OCI-LY7 (cell line): Measurements from ENCODE around the gene KAT6B. TPM values are rescaled to one million over a fixed set of nuclear protein-coding genes. Genes with fewer than 3 reads are reported as not detected.
A peak's percentile ranks its signal among the peaks of the same experiment; 100 is the strongest.

Experiments used
- BruUV-seq: library from RNA; stranded (reverse); fragments of 400-500 nt; replicated peaks from 2 replicates; lab custom pipeline; 2021; lab: Mats Ljungman, UMichigan
- CTCF ChIA-PET: fragments of 300-600 bp; sonication (Branson Sonifier 250); formaldehyde crosslinking; loops from one replicate; lab custom pipeline; 2022; ENCODE audit warnings: antibody characterized with exemption; ENCODE audit not compliant: unreplicated experiment; lab: Charles Lee
- POLR2A ChIA-PET: fragments of 300-600 bp; sonication (Branson Sonifier 250); formaldehyde crosslinking; loops from one replicate; lab custom pipeline; 2022; ENCODE audit warnings: antibody characterized with exemption; lab: Charles Lee
- DNase-seq: peaks from one replicate; pipeline ENCODE4 v3.0.0-alpha.2; 2015; ENCODE audit warnings: low spot score
- H2AFZ ChIP-seq: fragments of 200-600 bp; sonication (generic), shearing (Covaris generic); 2 replicates; pipeline ENCODE4 v1.6.1; 2014; ENCODE audit warnings: mild to moderate bottlenecking, antibody characterized with exemption, low read length, moderate library complexity
- H3K27ac ChIP-seq: fragments of 200-600 bp; sonication (generic); 2 replicates; pipeline ENCODE4 v1.5.1; 2014; ENCODE audit warnings: mixed run types, low read depth, mild to moderate bottlenecking, moderate library complexity, low read length, inconsistent platforms; ENCODE audit not compliant: poor library complexity, severe bottlenecking
- H3K36me3 ChIP-seq: fragments of 200-600 bp; sonication (generic); 2 replicates; pipeline ENCODE4 v1.6.1; 2014; ENCODE audit warnings: mild to moderate bottlenecking, antibody characterized with exemption, low read length, moderate library complexity, mixed read lengths; ENCODE audit not compliant: insufficient read depth
- H3K4me1 ChIP-seq: fragments of 200-600 bp; sonication (generic); 2 replicates; pipeline ENCODE4 v1.5.1; 2014; ENCODE audit warnings: mild to moderate bottlenecking, low read length; ENCODE audit not compliant: insufficient read depth, poor library complexity, severe bottlenecking
- H3K4me2 ChIP-seq: fragments of 200-600 bp; sonication (generic); 2 replicates; pipeline ENCODE4 v1.6.1; 2014; ENCODE audit warnings: mild to moderate bottlenecking, low read length
- H3K4me3 ChIP-seq: fragments of 200-600 bp; sonication (generic); 2 replicates; pipeline ENCODE4 v1.5.1; 2014; ENCODE audit warnings: mild to moderate bottlenecking, low read depth, low read length; ENCODE audit not compliant: poor library complexity, severe bottlenecking
- H3K79me2 ChIP-seq: fragments of 200-600 bp; sonication (generic); 2 replicates; pipeline ENCODE4 v1.6.1; 2016; ENCODE audit warnings: low read depth, mild to moderate bottlenecking, low read length, moderate library complexity, mixed read lengths; ENCODE audit not compliant: insufficient read depth
- H3K9me2 ChIP-seq: fragments of 200-600 bp; sonication (generic); 2 replicates; pipeline ENCODE4 v1.6.1; 2016; ENCODE audit warnings: mild to moderate bottlenecking, low read length, mixed read lengths; ENCODE audit not compliant: insufficient read depth
- H3K9me3 ChIP-seq: fragments of 200-600 bp; sonication (generic); 2 replicates; pipeline ENCODE4 v1.6.1; 2014; ENCODE audit warnings: mild to moderate bottlenecking, mixed run types, low read length, mixed read lengths
- H4K20me1 ChIP-seq: fragments of 200-600 bp; sonication (generic); 2 replicates; pipeline ENCODE4 v1.6.1; 2014; ENCODE audit warnings: mild to moderate bottlenecking, antibody characterized with exemption, low read length, moderate library complexity, mixed read lengths; ENCODE audit not compliant: insufficient read depth
- CTCF ChIP-seq: fragments of 200-600 bp; sonication (generic); conservative IDR thresholded peaks from 2 replicates; pipeline ENCODE4 v1.5.1; 2014; ENCODE audit warnings: mild to moderate bottlenecking, antibody characterized with exemption, low read length, moderate library complexity, mixed read lengths
- EZH2phosphoT487 ChIP-seq: fragments of 200-600 bp; sonication (generic); IDR thresholded peaks from 2 replicates; pipeline ENCODE4 v1.6.1; 2018; ENCODE audit warnings: low read depth, borderline replicate concordance, mild to moderate bottlenecking, mixed run types, antibody characterized with exemption, low read length, moderate library complexity, mixed read lengths
- intact Hi-C: fragments of 100-400 bp; cut with micrococcal nuclease; formaldehyde crosslinking; loops from one replicate; pipeline ENCODE4 v1.10.0; 2022; ENCODE audit not compliant: unreplicated experiment
- total RNA-seq, 2 experiments: library from RNA; depleted of rRNA in 1 of 2; stranded (reverse); fragments of >200 nt in 1 of 2; shearing (Covaris generic) in 1 of 2; gene quantifications; 2 replicates each; pipeline ENCODE4 v1.2.3, GENCODE V29; 2014 to 2022

KAT6B gene
- total RNA-seq, 2 experiments from 2014 or later: 20.8 to 40.8 TPM

- H4K20me1 ChIP-seq: no peaks in the 10 kb centered on the region
- POLR2A ChIA-PET: interaction anchor here (0.8 kb wide), 1 partner anchor 237 kb away, joined by 3 read pairs; the partner anchor contains the start of gene VDAC2
- intact Hi-C loops: no loop called here
These were observed 147.5 kb downstream of the KAT6B start for GRCh38 chr10:74973741-74974392.

GRCh38 chr10:74975758-74976157, 149.4 kb downstream of the KAT6B start:
- H3K9me3 ChIP-seq: no peaks in the 10 kb centered on the region
- H4K20me1 ChIP-seq: no peaks in the 10 kb centered on the region
- no peak overlapping the region for H3K4me3 ChIP-seq
- peaks cover 33% of the 10 kb centered on the region for H3K36me3 ChIP-seq
- H3K27ac ChIP-seq: no peak overlapping the region
- ChIA-PET POLR2A (no interaction called here), CTCF (no interaction called here)
- intact Hi-C loops: no loop called here
- no peaks in the 10 kb centered on the region for H3K79me2 ChIP-seq
- BruUV-seq: TSS peak; percentile 40
- peaks cover 21% of the 10 kb centered on the region for H3K4me1 ChIP-seq
- no peak for DNase-seq
- no peak overlapping the region for H3K4me2 ChIP-seq
- no peak overlapping the region for H2AFZ ChIP-seq
- TF ChIP-seq CTCF (no peak), EZH2phosphoT487 (no peak)
- H3K9me2 ChIP-seq: no peaks in the 10 kb centered on the region

More at GRCh38 chr10:74973741-74974392, 147.5 kb downstream of the KAT6B start:
- CTCF ChIA-PET: no interaction called here
- TF ChIP-seq CTCF (no peak), EZH2phosphoT487 (no peak)
- Histone ChIP-seq H2AFZ (no peak overlapping the region), H3K79me2 (no peaks in the 10 kb centered on the region), H3K9me3 (no peaks in the 10 kb centered on the region), H3K4me1 (peaks cover 21% of the 10 kb centered on the region), H3K4me2 (no peak overlapping the region), H3K27ac (no peak overlapping the region), H3K4me3 (no peak overlapping the region), H3K9me2 (no peaks in the 10 kb centered on the region), H3K36me3 (peaks cover 33% of the 10 kb centered on the region)
- no peak for DNase-seq
- no TSS peak for BruUV-seq

GRCh38 chr10:74976565-74976964, 150.2 kb downstream of the KAT6B start:
- peaks cover 21% of the 10 kb centered on the region for H3K4me1 ChIP-seq
- H3K4me3 ChIP-seq: no peak overlapping the region
- no TSS peak for BruUV-seq
- DNase-seq: peak; percentile 6
- no peaks in the 10 kb centered on the region for H4K20me1 ChIP-seq
- peaks cover 33% of the 10 kb centered on the region for H3K36me3 ChIP-seq
- no peaks in the 10 kb centered on the region for H3K9me2 ChIP-seq
- no peaks in the 10 kb centered on the region for H3K9me3 ChIP-seq
- H3K79me2 ChIP-seq: no peaks in the 10 kb centered on the region
- ChIA-PET POLR2A (interaction anchor here (1.1 kb wide), 1 partner anchor 77 kb away, joined by 3 read pairs; no protein-coding TSS in a partner anchor), CTCF (no interaction called here)
- intact Hi-C loops: no loop called here
- TF ChIP-seq CTCF: 0 out of 2 replicates have a peak, but pooled peaks have one; percentile 17
- no peak for TF ChIP-seq EZH2phosphoT487
- H3K4me2 ChIP-seq: no peak overlapping the region; the same call in 1 of the 2 replicates
- no peak overlapping the region for H3K27ac ChIP-seq
- H2AFZ ChIP-seq: no peak overlapping the region
